NCI-H526 treated with DMSO at 0.1 percent for 48 hours (cell line): ENCODE results near the gene VOPP1.

Experiments
- DNase-seq: peaks from one replicate; lab custom pipeline; 2025; lab: John Stamatoyannopoulos, UW

VOPP1 gene

GRCh38 chr7:55576753-55577152 lies 4.5 kb upstream of the VOPP1 start:
- DNase-seq: no peak

GRCh38 chr7:55575733-55576132 lies 3.4 kb upstream of the VOPP1 start:
- no peak for DNase-seq

GRCh38 chr7:55575098-55575497 lies 2.8 kb upstream of the VOPP1 start:
- DNase-seq: no peak

GRCh38 chr7:55574051-55574717 lies 1.9 kb upstream of the VOPP1 start:
- DNase-seq: no peak

- DNase-seq: peak; percentile 30
Observed at GRCh38 chr7:55573234-55573900, 1.1 kb upstream of the VOPP1 start.

- peak; percentile 46 for DNase-seq
Observed at GRCh38 chr7:55571511-55572377, 558 bp downstream of the VOPP1 start.

- no peak for DNase-seq
Observed at GRCh38 chr7:55570939-55571338, 1.4 kb downstream of the VOPP1 start.

GRCh38 chr7:55570218-55570873 lies 2.0 kb downstream of the VOPP1 start:
- no peak for DNase-seq

- peak; percentile 41 for DNase-seq
Observed at GRCh38 chr7:55569797-55570196, 2.5 kb downstream of the VOPP1 start.

GRCh38 chr7:55569269-55569663 lies 3.0 kb downstream of the VOPP1 start:
- DNase-seq: peak; percentile 59

- no peak for DNase-seq
Observed at GRCh38 chr7:55568613-55569268, 3.6 kb downstream of the VOPP1 start.

- DNase-seq: no peak
Observed at GRCh38 chr7:55567571-55567970, 4.7 kb downstream of the VOPP1 start.

GRCh38 chr7:55565681-55566080 lies 6.6 kb downstream of the VOPP1 start:
- DNase-seq: no peak

- no peak for DNase-seq
Observed at GRCh38 chr7:55563596-55564325, 8.5 kb downstream of the VOPP1 start.

GRCh38 chr7:55561690-55562089 lies 10.6 kb downstream of the VOPP1 start:
- DNase-seq: no peak

GRCh38 chr7:55558962-55559920 lies 13.1 kb downstream of the VOPP1 start:
- DNase-seq: no peak

- peak; percentile 78 for DNase-seq
Observed at GRCh38 chr7:55557666-55558188, 14.6 kb downstream of the VOPP1 start.

- DNase-seq: no peak
Observed at GRCh38 chr7:55556492-55556891, 15.8 kb downstream of the VOPP1 start.

- DNase-seq: no peak
Observed at GRCh38 chr7:55556031-55556430, 16.3 kb downstream of the VOPP1 start.

- DNase-seq: no peak
Observed at GRCh38 chr7:55555160-55555559, 17.1 kb downstream of the VOPP1 start.
